SKM-1 (cell line): ENCODE results near the gene ZBED4.
"Not testable (repeated sequence)": the region's sequence is repeated elsewhere in the genome, so short reads cannot be mapped to it uniquely, and the experiment has no call there.

Experiments
- DNase-seq: peaks from one replicate; lab custom pipeline; 2025; ENCODE audit not compliant: unreplicated experiment; lab: John Stamatoyannopoulos, UW

Gene ZBED4

GRCh38 chr22:49850959-49851802 lies 2.5 kb upstream of the ZBED4 start:
- no peak for DNase-seq

- not testable (repeated sequence) for DNase-seq
Measured at GRCh38 chr22:49852568-49852897, 1.1 kb upstream of the ZBED4 start.

DNA sequence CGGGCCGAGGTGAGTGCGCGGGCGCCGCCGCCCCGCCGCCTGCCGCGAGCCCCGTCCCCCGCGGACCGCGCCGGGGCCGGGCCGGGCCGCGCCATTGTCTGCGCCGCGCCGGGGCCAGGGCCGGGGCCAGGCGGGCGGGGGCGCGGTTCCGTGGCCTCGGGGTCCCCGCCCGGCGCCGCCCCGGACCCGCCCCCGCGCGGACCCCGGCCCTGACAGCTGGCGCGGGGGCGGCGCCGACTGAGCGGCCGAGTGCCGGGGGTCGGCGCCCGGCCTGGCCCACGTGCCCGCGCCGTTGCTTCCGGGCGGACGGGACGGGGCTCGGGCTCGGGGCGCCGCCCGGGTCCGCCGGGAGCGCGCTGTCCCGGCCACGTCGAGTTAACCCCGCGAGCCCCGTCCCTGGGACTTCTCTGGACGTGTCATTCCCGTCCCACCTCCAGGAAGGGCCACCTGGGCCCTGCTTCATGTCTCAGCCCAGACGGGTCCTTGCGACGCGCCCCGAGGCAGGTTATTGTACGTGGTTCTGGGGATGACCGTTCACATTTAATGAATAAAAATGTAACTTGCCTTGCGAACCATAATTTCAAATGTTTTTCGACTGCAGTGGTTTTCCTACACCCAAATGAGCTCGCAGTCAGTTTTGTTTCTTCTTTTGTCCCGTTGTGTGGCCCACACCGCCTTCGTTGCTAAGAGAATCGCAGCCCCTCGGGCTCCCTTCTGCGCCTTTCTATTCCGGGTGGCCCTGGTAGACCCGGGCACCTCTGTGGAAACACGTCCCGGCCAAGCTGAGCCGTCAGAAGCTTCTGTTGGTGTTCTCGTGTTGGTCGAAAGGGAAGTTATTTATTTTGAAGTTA lies 562 bp downstream of the ZBED4 start:
- DNase-seq = no peak

DNA sequence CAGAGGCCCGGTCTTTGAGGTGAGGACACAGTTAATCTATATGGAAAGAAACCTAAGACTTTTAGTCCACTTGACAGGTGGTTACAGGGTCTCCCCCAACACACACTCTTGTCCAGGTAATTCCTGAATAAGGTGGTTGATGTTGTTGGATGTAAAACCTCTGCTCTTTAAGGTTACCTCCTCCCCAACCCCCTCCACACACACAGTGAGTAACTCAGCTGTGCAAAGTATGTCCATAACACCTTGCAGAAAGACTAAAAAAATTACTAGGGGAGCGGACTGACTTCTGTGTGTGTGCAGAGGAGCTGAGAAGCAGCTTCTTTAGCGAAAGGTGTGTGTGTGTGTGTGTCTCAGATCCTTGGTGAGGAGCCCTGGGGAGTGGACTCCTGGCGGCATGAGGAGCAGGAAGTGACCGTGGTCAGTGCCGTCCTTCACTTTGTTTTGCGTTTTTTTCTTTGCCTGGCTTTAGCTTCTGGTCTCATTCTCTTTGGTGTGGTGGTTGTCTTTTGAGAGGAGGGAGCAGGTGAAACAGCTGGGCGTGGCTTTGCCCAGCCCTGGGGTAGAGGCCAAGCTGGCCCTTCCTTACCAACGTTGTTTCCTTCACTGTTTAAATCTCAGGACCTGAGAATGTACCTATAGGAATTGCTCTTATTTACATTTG lies 1.7 kb downstream of the ZBED4 start:
- DNase-seq = no peak

GRCh38 chr22:49856343-49856742 lies 2.7 kb downstream of the ZBED4 start:
- DNase-seq = no peak

- no peak for DNase-seq
Measured at GRCh38 chr22:49856766-49857618, 3.3 kb downstream of the ZBED4 start.

GRCh38 chr22:49858827-49859226 lies 5.2 kb downstream of the ZBED4 start:
- no peak for DNase-seq

GRCh38 chr22:49861642-49862495 lies 8.2 kb downstream of the ZBED4 start:
- no peak for DNase-seq

DNA sequence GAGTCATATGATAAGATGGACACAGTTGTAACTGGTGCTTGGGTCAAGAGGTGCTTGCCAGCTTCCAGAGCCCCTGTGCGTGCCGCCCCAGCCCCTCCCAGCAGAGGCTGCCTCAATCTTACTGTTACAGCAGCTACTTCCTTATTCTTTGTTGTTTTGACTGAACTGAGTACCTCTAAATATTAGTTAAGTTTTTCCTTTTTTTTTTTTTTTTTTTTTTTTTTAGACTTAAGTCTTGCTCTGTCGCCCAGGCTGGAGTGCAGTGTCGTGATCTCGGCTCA lies 8.8 kb downstream of the ZBED4 start:
- no peak for DNase-seq

- no peak for DNase-seq
Measured at GRCh38 chr22:49863931-49864330, 10.3 kb downstream of the ZBED4 start.

DNA sequence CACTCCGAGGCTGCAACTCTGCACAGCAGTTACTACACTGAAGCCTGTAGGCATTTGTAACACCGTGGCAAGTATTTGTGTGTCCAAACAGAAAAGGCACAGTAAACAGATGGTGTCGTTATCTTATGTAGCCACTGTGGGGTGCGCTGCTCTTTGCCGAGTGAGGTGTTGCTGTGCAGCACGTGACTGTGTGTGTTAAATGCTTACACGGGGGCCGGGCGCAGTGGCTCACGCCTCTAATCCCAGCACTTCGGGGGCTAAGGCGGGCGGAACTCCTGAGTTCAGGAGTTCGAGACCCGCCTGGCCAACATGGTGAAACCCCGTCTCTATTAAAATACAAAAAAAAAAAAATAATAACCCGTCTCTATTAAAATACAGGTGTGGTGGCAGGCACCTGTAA lies 11.5 kb downstream of the ZBED4 start:
- no peak for DNase-seq

GRCh38 chr22:49866134-49866533 lies 12.5 kb downstream of the ZBED4 start:
- DNase-seq = no peak

GRCh38 chr22:49866646-49867045 lies 13.0 kb downstream of the ZBED4 start:
- DNase-seq = no peak

- DNase-seq = no peak
Measured at GRCh38 chr22:49867303-49868265, 13.9 kb downstream of the ZBED4 start.

DNA sequence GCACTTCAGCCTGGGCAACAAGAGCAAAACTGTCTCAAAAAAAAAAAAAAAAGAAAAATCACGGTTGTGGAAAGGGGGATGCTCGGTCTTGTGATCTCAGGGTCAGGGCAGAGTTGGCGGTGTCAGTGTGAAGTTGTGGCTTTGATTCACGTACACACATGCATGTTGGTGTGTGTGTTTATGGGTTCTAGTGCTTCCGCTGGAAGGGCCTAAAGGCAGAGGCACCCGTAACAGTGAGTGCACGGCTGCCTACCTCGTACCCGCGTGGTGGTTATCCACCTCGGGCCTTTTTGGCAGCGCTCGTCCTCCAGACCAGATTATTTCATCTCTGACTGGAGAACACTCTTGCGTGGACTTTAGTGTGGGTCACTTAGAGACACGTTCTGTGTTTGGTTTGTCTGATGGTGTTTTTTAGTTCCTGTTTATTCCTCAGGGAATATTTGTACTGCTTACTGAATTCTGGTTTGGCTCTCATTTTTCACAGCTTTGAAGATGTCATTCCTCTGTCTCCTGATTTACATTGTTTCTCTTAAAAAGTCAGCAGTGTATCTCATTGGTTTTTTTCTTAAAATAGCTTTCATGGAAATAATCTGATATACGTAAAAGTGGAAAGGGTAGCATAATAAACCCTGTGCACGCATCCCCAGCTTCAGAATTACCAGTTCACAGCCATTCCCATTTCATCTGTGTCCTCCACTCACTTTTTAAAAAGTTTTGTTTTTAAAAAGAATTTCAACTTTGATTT lies 15.6 kb downstream of the ZBED4 start:
- DNase-seq = no peak

DNA sequence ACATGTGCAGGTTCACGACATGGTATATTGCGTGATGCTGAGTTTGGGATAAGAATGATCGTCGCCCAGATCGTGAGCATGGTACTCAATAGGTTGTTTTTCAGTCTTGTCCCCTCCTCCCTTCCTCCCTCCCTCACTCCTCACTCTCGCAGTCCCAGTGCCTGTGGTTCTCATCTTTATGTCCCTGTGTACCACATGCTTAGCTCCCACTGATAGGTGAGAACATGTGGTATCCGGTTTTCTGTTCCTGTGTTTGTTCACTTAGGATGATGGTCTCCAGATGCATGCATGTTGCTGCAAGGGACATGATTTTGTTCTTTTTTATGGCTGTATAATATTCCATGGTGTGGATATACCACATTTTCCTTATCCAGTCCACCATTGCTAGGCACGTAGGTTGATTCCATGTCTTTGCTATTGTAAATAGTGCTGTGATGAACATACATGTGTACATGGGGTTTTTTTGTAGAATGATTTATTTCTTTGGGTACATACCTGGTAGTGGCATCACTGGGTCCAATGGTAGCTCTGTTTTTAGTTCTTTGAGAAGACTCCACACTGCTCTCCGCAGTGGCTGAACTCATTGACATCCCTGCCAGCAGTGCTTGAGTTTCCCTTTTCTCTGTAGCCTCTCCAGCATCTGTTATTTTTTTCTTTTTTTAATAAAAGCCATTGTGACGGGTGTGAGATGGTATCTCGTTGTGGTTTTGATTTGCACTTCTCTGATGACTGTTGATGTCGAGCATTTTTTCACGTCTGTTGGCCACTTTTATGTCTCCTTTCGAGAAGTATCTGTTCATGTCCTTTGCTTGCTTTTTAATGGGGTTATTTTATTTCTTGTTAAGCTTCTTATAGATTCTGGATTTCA lies 16.4 kb downstream of the ZBED4 start:
- no peak for DNase-seq

- no peak for DNase-seq
Measured at GRCh38 chr22:49871482-49871881, 17.8 kb downstream of the ZBED4 start.
